Renal cortical epithelial cell (primary cell): ENCODE data around the gene USP21. TPM values are rescaled to one million over a fixed set of nuclear protein-coding genes. Genes with fewer than 3 reads are reported as not detected.

Source experiments
- DNase-seq: peaks from one replicate; pipeline ENCODE4 v3.0.0-alpha.2; 2011; ENCODE audit warnings: low read depth
- total RNA-seq: library from RNA; depleted of rRNA; stranded (reverse); fragments of >200 nt; gene quantifications from 2 replicates; pipeline ENCODE4 v1.2.3, GENCODE V29; 2014

The USP21 gene
- total RNA-seq, 1 donor from 2014 or later: 16.2 TPM

DNA sequence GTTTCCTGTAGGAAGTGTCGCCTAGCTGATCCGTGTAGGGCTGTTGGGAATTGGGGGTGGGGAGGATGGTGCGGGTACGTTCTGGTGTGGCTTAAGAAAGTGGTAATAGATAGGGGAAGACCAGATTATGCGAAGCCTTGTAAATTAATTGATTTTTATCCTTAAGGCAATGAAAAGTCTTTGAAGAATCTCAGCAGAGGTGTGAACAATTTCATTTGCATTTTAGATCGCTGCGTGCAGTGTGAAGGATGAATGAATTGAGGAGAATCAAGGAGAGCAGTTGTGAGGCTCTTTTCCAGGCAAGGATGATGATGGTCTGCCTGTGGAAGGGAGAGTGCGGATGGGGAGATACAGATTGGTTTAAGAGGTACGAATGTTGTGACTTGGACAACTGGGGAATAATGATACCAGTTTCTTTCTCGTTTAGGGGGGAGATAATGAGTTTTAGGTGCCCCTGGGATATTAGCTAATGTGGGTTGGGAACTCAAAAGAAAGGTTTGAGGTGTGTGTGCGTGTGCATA, 26.0 kb upstream of the USP21 start:
- DNase-seq: no peak

GRCh38 chr1:161137881-161138280, 21.4 kb upstream of the USP21 start:
- DNase-seq: no peak

DNA sequence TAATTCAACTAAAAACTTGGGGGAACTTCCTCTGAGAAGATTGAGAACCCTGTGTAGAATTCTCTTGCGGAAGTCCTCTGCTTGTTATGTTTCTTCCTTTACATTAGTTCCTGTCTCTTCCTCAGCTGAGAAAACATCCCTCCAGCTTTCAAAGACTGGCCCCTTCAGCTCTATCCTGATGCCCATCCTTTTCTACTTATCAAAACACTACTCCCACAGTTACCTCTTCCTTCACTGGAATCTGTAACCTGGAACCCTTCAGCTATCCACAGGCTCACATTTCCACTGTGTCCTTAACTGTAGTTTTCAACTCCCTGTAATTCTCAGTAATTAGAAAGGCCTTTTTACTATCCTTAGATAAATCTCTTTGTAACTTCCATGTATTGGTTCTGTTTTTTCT, 20.9 kb upstream of the USP21 start:
- DNase-seq: no peak

GRCh38 chr1:161139766-161140165, 19.5 kb upstream of the USP21 start:
- peak; percentile 57 for DNase-seq

DNA sequence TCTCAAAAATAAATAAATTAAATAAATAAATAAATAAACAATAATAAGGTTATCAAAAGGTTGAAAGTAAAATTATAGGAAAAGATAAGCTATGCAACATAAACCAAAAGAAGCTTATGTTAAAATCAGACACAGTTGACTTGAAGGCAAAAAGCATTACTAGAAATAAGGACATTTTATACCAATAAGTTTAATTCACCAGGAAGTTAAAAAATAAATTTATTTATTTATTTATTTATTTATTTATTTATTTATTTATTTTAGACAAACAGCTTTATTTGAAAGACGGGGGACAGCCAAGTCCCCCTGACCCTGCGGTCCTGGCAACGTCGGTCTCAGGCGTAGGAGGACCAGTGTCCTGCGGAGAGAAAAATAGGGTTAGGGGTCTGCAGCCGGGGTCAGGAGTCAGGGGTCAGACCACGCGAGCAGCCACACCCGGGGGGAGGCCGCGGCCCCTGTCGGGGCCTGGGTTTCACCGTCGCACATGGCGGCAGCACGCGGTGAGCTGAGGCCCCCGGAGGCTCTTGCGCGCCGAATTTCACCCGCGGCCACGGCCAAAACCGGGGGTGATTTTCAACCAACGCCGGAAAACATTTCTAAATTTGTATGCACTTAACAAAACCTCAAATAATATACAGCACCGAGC, 18.4 kb upstream of the USP21 start:
- DNase-seq: no peak

DNA sequence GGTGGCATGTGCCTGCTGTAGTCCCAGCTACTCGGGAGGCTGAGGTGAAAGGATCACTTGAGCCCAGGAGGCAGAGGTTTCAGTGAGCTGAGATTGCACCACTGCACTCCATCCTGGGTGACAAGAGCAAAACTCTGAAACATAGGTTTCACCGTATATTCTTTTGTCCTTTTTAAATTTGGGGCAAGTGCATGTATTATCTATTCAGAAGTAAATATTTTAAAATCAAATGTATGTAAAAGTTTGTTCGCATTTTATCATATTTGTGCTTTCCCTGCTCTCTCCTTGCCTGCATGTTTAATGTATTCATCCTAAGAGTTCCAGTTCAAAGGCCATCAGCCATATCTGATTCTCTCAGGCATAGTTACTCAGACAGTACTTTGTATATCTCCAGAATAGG, 13.5 kb upstream of the USP21 start:
- DNase-seq: no peak

GRCh38 chr1:161153176-161153575, 6.1 kb upstream of the USP21 start:
- no peak for DNase-seq

GRCh38 chr1:161153682-161154337, 5.5 kb upstream of the USP21 start, which contains the start of gene UFC1:
TSS of gene UFC1 (plus strand) at chr1:161153978. CDS start at chr1:161153998, 20 bp downstream.
- DNase-seq: peak; percentile 85

- DNase-seq: no peak
Measured at GRCh38 chr1:161157867-161158266, 1.4 kb upstream of the USP21 start.

DNA sequence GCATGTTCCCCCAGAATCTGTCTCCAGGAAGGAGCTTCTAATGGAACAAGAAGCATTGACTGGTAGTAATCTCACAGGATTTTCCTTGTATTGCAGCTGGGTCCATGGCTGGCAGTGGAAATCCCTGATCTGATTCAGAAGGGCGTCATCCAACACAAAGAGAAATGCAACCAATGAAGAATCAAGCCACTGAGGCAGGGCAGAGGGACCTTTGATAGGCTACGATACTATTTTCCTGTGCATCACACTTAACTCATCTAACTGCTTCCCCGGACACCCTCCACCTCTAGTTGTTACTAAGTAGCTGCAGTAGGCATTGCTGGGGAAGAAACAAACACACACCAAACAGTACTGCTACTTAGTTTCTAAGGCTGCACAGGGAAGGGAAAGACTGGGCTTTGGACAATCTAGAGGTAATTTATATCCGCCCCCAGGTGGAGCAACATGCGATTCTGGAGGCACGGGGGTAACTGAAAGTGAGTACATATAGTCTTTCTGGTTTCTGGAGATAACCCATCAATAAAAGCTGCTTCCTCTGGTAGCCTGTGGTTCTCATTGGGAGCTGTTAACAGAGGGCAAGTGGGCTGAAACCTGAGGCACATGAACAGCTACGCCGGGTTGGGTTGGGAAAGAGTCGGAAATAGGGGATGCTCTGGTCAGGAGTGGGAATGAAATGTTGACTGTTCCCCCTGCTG, 837 bp upstream of the USP21 start:
- no peak for DNase-seq

DNA sequence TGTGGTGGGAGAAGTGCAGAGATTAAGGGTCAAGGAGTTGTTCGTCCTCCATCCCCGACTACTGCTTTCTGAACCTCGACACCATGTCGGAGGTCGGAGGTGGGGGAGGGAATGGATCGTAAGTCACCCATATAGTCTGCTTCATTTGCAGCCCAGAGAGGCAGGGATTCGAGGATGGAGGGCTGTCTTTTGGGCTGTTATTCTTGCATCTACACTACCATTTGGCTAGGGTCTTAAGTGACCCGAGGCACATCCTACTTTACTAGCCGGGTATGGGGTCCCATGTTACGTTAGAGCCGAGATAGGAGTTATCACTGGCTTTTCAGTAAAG, 578 bp downstream of the USP21 start:
- no peak for DNase-seq

- DNase-seq: no peak
Measured at GRCh38 chr1:161160671-161161145, 1.4 kb downstream of the USP21 start.

GRCh38 chr1:161161652-161162051, 2.4 kb downstream of the USP21 start:
- no peak for DNase-seq

GRCh38 chr1:161162052-161162451, 2.8 kb downstream of the USP21 start:
- no peak for DNase-seq

DNA sequence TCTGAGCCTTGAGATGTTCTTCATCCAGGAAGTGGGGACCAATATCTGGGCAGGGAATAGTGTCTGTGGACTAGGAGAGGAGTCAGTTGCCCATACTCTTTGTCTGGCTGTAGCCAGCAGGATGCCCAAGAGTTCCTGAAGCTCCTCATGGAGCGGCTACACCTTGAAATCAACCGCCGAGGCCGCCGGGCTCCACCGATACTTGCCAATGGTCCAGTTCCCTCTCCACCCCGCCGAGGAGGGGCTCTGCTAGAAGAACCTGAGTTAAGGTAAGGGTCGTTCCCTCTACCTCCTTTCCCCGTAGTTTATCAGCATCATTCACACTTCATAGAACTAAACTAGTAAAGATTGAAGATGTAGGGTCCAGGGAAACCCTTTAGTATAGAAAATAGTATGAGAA, 3.5 kb downstream of the USP21 start:
- no peak for DNase-seq

GRCh38 chr1:161163793-161164192, 4.5 kb downstream of the USP21 start:
- DNase-seq: no peak

DNA sequence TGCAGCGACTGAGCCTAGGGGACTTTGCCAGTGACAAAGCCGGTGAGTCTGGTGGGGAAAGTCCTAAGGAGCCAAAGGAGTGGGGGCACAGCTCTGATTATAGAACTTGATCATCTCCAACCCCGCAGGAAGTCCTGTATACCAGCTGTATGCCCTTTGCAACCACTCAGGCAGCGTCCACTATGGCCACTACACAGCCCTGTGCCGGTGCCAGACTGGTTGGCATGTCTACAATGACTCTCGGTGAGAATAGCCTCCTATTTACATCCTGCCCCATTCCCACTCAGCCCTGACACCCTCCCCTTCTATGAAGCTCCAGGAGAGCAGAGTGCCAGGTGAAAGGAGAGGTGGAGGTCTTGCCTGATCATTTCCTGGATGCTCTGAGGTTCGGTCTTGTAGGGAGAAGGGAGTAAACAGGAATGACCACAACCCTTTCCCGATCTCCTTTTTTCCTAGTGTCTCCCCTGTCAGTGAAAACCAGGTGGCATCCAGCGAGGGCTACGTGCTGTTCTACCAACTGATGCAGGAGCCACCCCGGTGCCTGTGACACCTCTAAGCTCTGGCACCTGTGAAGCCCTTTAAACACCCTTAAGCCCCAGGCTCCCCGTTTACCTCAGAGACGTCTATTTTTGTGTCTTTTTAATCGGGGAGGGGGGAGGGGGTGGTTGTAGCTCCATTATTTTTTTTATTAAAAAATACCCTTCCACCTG, 5.8 kb downstream of the USP21 start:
- no peak for DNase-seq

- DNase-seq: peak; percentile 98
Measured at GRCh38 chr1:161165742-161166668, 6.7 kb downstream of the USP21 start, which contains the start of gene PPOX. TSS of gene PPOX (plus strand) at chr1:161166426. CDS start at chr1:161166848, 422 bp downstream.

DNA sequence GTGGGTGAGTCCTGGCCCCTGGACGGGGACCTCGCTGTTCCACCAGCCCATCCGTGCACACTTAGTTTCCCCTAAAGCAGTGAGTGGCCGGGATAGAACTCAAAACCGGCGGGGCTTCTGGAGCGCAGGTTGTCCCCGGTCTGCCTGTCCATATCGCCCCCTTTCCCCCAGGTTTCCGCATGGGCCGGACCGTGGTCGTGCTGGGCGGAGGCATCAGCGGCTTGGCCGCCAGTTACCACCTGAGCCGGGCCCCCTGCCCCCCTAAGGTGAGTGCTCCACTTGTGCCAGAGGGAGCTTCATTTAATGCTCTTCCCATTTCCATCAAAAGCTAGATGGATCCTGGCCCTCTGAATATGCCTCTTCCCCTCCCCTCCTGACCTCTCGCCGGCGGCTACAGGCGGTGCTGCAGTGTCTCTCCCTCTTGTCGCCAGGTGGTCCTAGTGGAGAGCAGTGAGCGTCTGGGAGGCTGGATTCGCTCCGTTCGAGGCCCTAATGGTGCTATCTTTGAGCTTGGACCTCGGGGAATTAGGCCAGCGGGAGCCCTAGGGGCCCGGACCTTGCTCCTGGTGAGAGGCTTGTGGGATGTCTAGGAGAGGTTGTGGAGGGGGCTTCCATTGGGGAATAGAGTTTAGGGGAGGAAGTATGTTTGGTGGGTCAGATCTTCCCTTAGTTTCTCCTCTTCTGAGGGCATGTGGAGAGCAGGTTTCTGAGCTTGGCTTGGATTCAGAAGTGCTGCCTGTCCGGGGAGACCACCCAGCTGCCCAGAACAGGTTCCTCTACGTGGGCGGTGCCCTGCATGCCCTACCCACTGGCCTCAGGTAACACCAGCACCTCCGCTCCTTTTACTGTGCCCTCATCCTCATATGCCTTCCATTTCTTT, 7.6 kb downstream of the USP21 start:
- no peak for DNase-seq

DNA sequence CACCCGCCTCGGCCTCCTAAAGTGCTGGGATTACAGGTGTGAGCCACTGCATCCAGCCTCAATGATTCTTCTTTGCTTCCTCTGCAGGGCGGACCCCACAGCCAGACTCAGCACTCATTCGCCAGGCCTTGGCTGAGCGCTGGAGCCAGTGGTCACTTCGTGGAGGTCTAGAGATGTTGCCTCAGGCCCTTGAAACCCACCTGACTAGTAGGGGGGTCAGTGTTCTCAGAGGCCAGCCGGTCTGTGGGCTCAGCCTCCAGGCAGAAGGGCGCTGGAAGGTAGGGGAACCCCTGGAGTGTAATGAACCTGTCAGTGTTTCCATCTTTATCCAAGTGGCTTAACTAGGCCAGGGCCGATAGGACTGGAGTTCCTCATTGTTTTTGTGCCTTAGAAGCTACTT, 9.6 kb downstream of the USP21 start:
- DNase-seq: no peak
